ENCODE measurements around the gene FTO.
A peak's percentile ranks its signal among the peaks of the same experiment; 100 is the strongest.

FTO gene

GRCh38 chr16:54026456-54026855, 322.5 kb downstream of the FTO start:
- DNase-seq = peak; percentile 32

GRCh38 chr16:54027062-54027461, 323.1 kb downstream of the FTO start:
- peak; percentile 84 for DNase-seq

- peak; percentile 24 for DNase-seq
Measured at GRCh38 chr16:54027558-54027957, 323.6 kb downstream of the FTO start.

DNA sequence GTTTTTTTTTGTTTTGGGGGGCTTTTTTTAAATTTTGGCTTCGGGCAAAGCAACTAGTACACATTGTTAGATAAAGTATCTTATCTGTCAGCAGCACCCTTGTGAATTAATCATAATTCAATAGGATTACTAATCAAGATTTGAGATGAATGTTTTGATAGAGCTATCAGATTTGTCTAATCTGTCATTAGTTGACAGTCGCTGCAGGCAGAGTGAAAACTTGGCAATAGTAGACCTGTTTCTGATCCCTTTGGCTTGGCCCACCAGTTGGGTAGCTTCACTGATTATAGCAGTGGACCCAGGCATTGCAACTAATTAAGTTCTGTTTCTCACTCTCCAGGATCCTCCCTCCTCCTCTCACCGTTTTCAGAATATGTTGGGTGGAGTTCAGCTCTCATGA, 324.0 kb downstream of the FTO start:
- DNase-seq = no peak

GRCh38 chr16:54030451-54030850, 326.5 kb downstream of the FTO start:
- DNase-seq = no peak

GRCh38 chr16:54031107-54031760, 327.3 kb downstream of the FTO start:
- DNase-seq = peak; percentile 7

DNA sequence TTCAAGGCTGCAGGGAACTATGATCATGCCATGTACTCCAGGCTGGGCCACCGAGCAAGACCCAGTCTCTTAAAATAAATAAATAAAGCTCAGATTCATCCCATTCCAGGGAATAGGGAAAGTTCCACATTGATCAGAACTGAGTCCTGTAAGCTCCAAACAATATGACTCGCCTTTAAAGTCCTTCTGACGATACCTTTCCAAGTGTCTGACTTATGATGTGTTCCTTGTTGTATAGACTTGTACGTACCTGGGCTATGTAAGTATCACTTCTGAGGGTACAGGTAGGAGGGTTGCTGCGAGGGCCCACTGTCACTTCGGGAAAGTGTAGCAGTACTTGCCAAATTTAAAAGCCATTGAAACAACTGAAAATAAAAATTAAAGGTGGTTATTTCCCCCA, 329.8 kb downstream of the FTO start:
- no peak for DNase-seq

DNA sequence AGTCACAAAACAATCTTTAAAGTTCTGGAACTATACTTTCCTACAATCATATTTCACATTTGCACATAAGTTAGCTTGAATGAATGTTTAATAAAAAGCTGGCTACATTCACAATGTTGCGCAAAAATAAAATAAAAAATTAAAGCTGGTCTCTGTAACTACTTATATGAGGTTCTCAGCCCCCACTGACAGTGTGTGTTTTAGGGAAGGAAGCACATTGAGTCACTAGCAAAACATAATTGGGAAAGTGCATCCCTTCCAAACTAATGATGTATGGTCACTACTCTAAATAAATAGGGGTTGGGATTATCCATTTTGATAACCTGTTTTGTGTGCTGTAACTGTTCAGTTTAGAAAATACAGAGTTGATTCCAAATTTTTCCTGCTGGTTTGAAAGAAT, 330.7 kb downstream of the FTO start:
- DNase-seq = no peak

GRCh38 chr16:54040480-54040879, 336.5 kb downstream of the FTO start:
- no peak for DNase-seq

DNA sequence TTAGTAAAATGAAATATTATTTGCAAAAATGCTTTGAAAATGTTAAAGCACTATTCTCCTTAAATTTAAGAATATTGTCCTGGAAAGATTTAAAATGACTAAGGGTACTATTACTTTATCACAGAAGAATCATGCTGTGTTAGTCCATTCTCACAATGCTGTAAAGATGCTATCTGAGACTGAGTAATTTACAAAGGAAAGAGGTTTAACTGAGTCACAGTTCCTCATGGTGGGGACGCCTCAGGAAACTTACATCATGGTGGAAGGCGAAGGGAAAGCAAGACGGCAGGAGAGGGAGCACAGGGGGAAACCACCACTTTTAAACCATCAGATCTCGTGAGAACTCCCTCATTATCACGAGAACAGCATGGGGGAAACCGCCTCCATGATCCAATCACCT, 337.0 kb downstream of the FTO start:
- no peak for DNase-seq

GRCh38 chr16:54048586-54049495, 344.9 kb downstream of the FTO start:
- DNase-seq = no peak

DNA sequence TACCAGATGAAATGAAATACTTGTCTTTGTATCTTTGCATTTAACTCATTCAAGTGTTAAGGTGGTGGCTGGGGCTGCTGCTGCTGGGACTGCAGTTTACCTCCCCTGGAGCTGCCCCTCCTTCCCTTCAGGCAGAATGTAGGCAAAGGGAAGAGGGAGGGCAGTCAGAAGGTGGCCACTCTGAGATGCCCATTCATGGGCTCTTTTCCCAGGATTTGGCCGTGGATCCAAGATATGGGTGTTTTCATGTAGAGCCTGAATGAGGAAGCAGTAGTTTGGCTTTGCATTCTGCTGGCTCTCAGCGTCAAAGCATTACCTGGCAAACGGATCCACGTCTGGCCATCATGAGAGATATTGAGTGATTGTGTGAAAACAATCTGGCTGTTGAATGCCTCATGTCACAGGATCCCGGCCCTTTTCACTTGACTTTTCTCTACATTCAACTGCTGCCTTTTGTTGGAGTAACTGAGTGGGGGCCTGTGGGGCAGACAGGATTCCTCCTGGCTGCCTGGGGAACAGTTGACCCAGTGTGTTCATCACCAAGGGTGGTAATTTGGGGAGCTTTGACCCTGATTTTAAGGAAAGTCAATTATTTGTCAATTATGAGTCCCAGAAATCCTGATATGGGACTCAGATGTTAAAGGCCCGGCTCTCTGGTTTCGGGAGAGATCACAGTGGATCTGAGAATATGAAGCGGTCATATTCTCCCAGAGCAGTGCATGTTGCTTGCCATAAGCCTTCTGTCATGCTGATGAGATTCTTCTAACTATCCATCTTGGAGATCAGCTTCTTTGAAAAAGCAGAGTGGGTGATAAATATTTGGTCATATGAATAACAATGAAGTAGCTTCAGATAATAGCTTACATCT, 345.9 kb downstream of the FTO start:
- DNase-seq = no peak

DNA sequence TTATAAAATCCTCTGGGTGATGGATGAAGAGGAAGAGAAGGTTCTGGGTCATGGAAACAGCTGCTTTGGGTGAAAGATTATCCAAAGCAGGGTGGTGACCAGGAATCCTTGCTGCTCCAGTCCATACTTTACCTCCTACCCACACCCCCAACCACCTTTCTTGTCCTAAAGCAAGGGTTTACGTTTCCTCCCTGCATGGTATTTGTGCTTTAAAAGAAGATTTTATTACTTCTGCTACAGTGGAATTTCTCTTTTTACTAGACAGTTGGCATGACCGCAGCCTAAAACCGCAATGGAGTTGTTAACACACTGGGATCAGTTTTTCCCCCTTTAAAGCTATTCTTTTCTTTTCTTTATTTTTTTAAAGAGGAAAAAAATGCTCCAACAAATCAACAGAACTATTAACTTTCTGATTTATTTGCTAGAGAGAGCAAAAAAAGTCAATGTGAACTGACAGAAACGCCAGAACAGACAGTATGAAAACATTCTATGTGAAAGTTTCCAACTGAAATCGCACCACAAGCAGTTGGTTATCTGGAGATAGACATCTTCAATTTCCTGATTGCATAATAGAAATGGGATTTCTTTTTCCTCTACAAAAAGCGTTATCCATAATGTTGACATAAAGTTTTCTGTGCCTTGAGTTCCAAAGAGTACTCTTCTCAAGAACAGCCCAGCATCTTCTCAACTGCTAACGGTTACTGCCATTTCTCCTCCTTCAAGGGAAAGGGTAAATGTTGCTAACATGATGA, 346.7 kb downstream of the FTO start:
- DNase-seq = peak; percentile 66

DNA sequence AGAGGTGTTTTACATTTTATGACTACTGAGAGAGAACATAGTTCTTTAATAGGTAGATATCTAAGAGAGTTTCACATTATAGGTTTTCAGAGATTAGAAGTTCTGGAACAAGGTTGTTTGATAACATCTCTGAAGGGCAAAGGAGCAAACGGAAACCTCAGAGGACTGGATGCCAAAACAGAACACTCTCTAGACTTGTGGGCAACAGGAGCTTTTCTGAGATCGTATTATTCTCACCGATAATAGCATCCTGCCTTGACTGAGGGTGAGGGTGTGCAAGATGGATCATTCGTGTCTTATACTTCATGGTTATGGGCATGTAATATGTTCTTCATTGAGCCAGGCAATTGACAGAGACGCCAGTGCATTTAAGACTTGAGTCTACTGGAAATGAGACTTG, 347.9 kb downstream of the FTO start:
- DNase-seq = no peak

DNA sequence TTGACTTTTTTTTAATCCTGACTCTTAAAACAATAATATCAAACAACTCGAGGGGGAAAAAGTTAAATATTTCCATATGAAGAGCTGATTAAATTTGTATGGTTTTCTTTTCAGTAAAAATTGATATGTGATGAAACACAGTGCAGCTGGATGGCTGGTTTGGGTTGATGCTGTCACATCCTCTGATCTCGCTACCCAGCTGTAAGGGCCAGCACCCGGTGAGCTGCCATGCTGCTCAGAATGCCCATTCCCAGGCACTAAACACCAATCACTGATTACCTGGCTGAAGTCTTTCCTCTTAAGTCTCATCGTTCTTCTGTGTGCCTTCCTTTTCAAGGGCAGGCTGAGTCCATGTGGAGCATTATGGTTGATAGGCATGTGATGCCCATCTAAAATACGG, 348.3 kb downstream of the FTO start:
- DNase-seq = no peak

DNA sequence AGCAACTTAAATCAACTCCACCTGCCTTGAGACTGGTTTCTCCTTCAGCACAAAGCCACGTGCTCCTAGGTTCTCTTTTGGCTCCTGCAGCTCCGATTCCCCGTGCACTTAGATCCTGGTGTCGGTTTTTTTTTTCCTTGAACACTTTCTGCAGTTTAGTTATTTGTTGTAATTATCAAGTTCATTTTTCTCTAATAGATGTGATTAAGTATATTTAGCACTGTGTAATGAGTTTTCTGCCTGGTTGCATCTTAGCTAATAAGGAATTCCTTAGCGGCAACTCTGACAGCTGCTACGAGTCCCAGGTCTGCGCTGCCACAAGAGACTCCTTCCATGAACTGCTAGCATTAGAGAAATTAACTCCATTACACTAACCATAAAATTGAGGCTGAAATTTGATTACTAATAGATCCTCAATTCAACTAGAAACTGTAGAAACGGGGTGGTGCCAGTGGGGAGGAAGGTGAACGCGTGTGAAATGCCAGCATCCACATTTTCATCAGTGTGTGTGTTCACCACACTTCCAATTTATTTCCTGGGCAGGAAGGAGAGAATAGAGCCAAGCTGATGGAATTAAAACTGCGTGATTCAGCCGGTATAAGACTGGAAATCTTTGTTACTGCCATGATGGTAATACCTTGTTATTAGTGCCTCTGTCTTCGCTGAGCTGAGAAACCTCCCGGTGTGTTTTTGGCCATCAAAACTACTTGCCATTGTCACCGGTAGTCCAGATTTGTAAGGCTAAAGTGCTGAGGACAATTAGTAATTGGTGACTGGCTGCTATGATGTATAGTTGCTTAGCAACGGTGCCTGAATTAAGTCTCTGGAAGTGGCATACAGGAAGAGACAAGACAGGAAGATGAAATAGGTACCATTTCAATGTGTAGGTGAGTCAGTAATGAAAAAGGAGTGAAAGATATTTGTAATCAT, 350.2 kb downstream of the FTO start:
- no peak for DNase-seq

GRCh38 chr16:54055191-54055590, 351.2 kb downstream of the FTO start:
- no peak for DNase-seq

DNA sequence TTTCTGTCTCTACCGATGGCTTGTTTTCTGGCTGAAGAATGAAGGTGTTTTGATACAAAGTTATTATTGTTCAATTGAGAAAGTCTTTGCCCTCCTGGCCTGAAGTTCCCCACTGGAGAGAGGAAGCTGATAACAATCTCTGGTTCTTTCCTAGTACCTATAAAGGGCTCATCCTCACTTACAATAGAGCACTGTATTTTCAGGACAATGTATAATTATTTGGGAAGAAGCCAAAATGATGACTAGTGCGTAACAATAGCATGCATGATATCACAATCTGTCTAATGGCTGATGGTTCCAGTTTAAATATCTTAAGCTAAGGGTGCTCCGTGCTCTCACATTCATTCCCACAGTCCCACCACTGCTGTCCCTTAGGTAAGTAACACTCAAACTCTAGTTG, 351.9 kb downstream of the FTO start:
- peak; percentile 12 for DNase-seq

DNA sequence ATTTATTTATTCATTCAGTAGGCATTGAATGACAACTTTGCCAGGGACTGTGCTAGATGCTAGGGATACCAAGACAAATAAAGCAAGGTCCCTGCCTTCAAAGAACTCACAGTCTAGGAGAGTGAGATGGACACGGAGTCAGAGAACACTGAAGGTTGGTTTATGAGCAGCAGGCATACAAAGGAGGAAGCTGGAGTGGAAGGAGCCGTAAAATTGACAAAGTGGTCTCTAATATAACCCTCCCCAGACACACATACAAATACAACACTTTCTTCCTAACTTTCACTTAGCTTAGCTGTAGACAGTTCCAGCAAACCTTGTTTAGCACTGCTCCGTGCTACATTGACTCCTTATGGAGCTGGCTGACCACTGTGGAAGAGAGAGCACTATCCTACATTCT, 353.0 kb downstream of the FTO start:
- DNase-seq = no peak

- DNase-seq = no peak
Measured at GRCh38 chr16:54059319-54059718, 355.4 kb downstream of the FTO start.

- no peak for DNase-seq
Measured at GRCh38 chr16:54060599-54061421, 356.9 kb downstream of the FTO start.
